ENCODE results near the gene PDP2.
"Not testable (repeated sequence)": the region's sequence is repeated elsewhere in the genome, so short reads cannot be mapped to it uniquely, and the experiment has no call there.

The PDP2 gene

GRCh38 chr16:66934138-66934838, 54.0 kb downstream of the PDP2 start, which contains the start of gene CIAO2B:
TSS of gene CIAO2B (minus strand) at chr16:66934402. CDS start at chr16:66934364, 38 bp downstream.
- H3K36me3 Mint-ChIP-seq (ENCODE audit: low read depth): peaks cover 15% of the 10 kb centered on the region

GRCh38 chr16:66934839-66935313, 54.6 kb downstream of the PDP2 start:
- Mint-ChIP-seq H3K27ac (peak overlapping the region; percentile 96), H3K36me3 (ENCODE audit: low read depth) (peaks cover 15% of the 10 kb centered on the region), H3K4me3 (peak overlapping the region; percentile 98), H3K4me1 (peaks cover 51% of the 10 kb centered on the region)
- not testable (repeated sequence) for ATAC-seq, H3K9me3 Mint-ChIP-seq, H3K27me3 Mint-ChIP-seq, DNase-seq

More at GRCh38 chr16:66934138-66934838, 54.0 kb downstream of the PDP2 start, which contains the start of gene CIAO2B:
- Mint-ChIP-seq H3K4me3 (peak within 1 kb of the TSS; percentile 98), H3K9me3 (no peaks in the 10 kb centered on the region), H3K27me3 (no peaks in the 10 kb centered on the region), H3K27ac (peak within 1 kb of the TSS; percentile 96), H3K4me1 (peaks cover 51% of the 10 kb centered on the region)
- ATAC-seq (peak; percentile 80), DNase-seq (peak; percentile 93)

GRCh38 chr16:66935314-66936011, 55.1 kb downstream of the PDP2 start, which contains the start of gene CES2:
TSS of gene CES2 (plus strand) at chr16:66935516. CDS start at chr16:66935636, 120 bp downstream.
- H3K27ac Mint-ChIP-seq: peak within 1 kb of the TSS; percentile 96
- H3K9me3 Mint-ChIP-seq: no peaks in the 10 kb centered on the region
- H3K4me3 Mint-ChIP-seq: peak within 1 kb of the TSS; percentile 98
- ATAC-seq: no peak
- no peaks in the 10 kb centered on the region for H3K27me3 Mint-ChIP-seq
- DNase-seq: no peak
- H3K4me1 Mint-ChIP-seq: peaks cover 51% of the 10 kb centered on the region
- H3K36me3 Mint-ChIP-seq (ENCODE audit: low read depth): peaks cover 15% of the 10 kb centered on the region

GRCh38 chr16:66936462-66936861, 56.1 kb downstream of the PDP2 start:
- H3K4me1 Mint-ChIP-seq: peaks cover 51% of the 10 kb centered on the region
- no peak for ATAC-seq
- peaks cover 15% of the 10 kb centered on the region for H3K36me3 Mint-ChIP-seq (ENCODE audit: low read depth)
- peak overlapping the region; percentile 58 for H3K27ac Mint-ChIP-seq
- no peaks in the 10 kb centered on the region for H3K9me3 Mint-ChIP-seq
- peak overlapping the region; percentile 98 for H3K4me3 Mint-ChIP-seq
- H3K27me3 Mint-ChIP-seq: no peaks in the 10 kb centered on the region
- no peak for DNase-seq

- DNase-seq (no peak), ATAC-seq (no peak)
- Mint-ChIP-seq H3K36me3 (ENCODE audit: low read depth) (peaks cover 16% of the 10 kb centered on the region), H3K9me3 (no peaks in the 10 kb centered on the region), H3K27me3 (no peaks in the 10 kb centered on the region), H3K4me1 (peaks cover 47% of the 10 kb centered on the region), H3K27ac (peak overlapping the region; percentile 58), H3K4me3 (peak overlapping the region; percentile 98)
Measured at GRCh38 chr16:66936889-66937554, 56.7 kb downstream of the PDP2 start.

GRCh38 chr16:66937725-66938337, 57.5 kb downstream of the PDP2 start:
- Mint-ChIP-seq H3K36me3 (ENCODE audit: low read depth) (peaks cover 20% of the 10 kb centered on the region), H3K9me3 (no peaks in the 10 kb centered on the region), H3K4me3 (no peak overlapping the region), H3K4me1 (peaks cover 39% of the 10 kb centered on the region), H3K27me3 (no peaks in the 10 kb centered on the region), H3K27ac (no peak overlapping the region)
- ATAC-seq (no peak), DNase-seq (no peak)

GRCh38 chr16:66939366-66939765, 59.1 kb downstream of the PDP2 start:
- peak overlapping the region; percentile 18 for H3K27ac Mint-ChIP-seq
- ATAC-seq (no peak), DNase-seq (no peak)
- H3K4me1 Mint-ChIP-seq: peaks cover 26% of the 10 kb centered on the region
- H3K36me3 Mint-ChIP-seq (ENCODE audit: low read depth): peaks cover 10% of the 10 kb centered on the region
- no peak overlapping the region for H3K4me3 Mint-ChIP-seq
- no peaks in the 10 kb centered on the region for H3K9me3 Mint-ChIP-seq
- H3K27me3 Mint-ChIP-seq: no peaks in the 10 kb centered on the region

- Mint-ChIP-seq H3K4me3 (no peak overlapping the region), H3K36me3 (ENCODE audit: low read depth) (peaks cover 10% of the 10 kb centered on the region), H3K27ac (no peak overlapping the region), H3K4me1 (peaks cover 22% of the 10 kb centered on the region), H3K9me3 (no peaks in the 10 kb centered on the region), H3K27me3 (no peaks in the 10 kb centered on the region)
- no peak for ATAC-seq
- no peak for DNase-seq
Measured at GRCh38 chr16:66940236-66940635, 59.9 kb downstream of the PDP2 start.
